A549 (cell line): Measurements from ENCODE around the gene ZNF445.

Source experiments
- FOSL2 ChIP-seq, 2 experiments: fragments of 450-650 bp in 1 of 2; fragments of >200 bp in 1 of 2; sonication (Bioruptor Twin) in 1 of 2; formaldehyde crosslinking; IDR thresholded peaks; 2 replicates each; pipeline versions ENCODE4 v1.5.0 to v1.6.1; 2016 to 2020; ENCODE audit warnings: mild to moderate bottlenecking in 1 of 2, moderate library complexity in 1 of 2
- NFE2L2 ChIP-seq: fragments of 150-350 bp; conservative IDR thresholded peaks from 2 replicates; pipeline ENCODE4 v1.6.1; 2014; ENCODE audit warnings: low read length
- NPAS2 ChIP-seq: fragments of 250-450 bp; sonication (Bioruptor Pico); IDR thresholded peaks from 2 replicates; pipeline ENCODE4 v1.8.0; 2022; ENCODE audit warnings: mild to moderate bottlenecking, moderate library complexity, borderline replicate concordance
- POLR2A ChIP-seq: IDR thresholded peaks from 2 replicates; pipeline ENCODE4 v1.6.1; 2012; ENCODE audit warnings: mild to moderate bottlenecking, low read length
- RAD21 ChIP-seq, 2 experiments: fragments of >200 bp in 1 of 2; sonication (Bioruptor Twin) in 1 of 2; formaldehyde crosslinking in 1 of 2; IDR thresholded peaks in 1 of 2; conservative IDR thresholded peaks in 1 of 2; 2 replicates in 1 of 2; 3 replicates in 1 of 2; pipeline ENCODE4 v1.6.1; 2012 to 2018; ENCODE audit warnings: inconsistent platforms in 1 of 2
- RFX5 ChIP-seq: fragments of 450-650 bp; IDR thresholded peaks from 2 replicates; pipeline ENCODE4 v1.7.1; 2014; ENCODE audit warnings: antibody characterized with exemption, mild to moderate bottlenecking, moderate library complexity
- ZFP36 ChIP-seq: fragments of 450-650 bp; IDR thresholded peaks from 2 replicates; pipeline ENCODE4 v1.6.1; 2014; ENCODE audit warnings: borderline replicate concordance; ENCODE audit not compliant: partially characterized antibody
- TF ChIP-seq, protein P1 (sequence below): fragments of 200-600 bp; sonication (generic); IDR thresholded peaks from 2 replicates; pipeline ENCODE4 v1.6.1; 2016; ENCODE audit warnings: antibody characterized with exemption, mild to moderate bottlenecking, moderate library complexity
- TF ChIP-seq, protein P2 (sequence below): fragments of >200 bp; sonication (Bioruptor Twin); formaldehyde crosslinking; IDR thresholded peaks from 3 replicates; pipeline ENCODE4 v1.6.1; 2016
- TF ChIP-seq, protein P3 (sequence below): fragments of >200 bp; sonication (Bioruptor Twin); formaldehyde crosslinking; IDR thresholded peaks from 3 replicates; pipeline ENCODE4 v1.5.1; 2016

DNA sequence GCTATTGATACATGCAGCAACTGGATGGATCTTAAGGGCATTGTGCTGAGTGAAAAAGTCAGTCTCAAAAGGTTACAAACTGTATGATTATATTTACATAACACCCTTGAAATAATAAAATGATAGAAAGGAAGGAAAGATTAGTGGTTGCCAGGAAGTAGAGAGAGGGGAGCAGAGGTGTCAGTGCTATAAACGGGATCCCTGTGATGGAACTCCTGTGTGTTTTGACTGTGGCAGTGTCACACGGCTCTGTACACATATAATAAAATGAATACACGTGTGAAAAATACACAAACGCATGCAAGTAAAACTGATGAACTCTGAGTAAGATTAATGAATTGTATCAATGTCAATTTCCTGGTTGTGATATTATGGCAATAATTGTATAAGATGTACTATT lies 78.6 kb downstream of the ZNF445 start:
- no peak for TF ChIP-seq NFE2L2
- TF ChIP-seq, protein P1, sequence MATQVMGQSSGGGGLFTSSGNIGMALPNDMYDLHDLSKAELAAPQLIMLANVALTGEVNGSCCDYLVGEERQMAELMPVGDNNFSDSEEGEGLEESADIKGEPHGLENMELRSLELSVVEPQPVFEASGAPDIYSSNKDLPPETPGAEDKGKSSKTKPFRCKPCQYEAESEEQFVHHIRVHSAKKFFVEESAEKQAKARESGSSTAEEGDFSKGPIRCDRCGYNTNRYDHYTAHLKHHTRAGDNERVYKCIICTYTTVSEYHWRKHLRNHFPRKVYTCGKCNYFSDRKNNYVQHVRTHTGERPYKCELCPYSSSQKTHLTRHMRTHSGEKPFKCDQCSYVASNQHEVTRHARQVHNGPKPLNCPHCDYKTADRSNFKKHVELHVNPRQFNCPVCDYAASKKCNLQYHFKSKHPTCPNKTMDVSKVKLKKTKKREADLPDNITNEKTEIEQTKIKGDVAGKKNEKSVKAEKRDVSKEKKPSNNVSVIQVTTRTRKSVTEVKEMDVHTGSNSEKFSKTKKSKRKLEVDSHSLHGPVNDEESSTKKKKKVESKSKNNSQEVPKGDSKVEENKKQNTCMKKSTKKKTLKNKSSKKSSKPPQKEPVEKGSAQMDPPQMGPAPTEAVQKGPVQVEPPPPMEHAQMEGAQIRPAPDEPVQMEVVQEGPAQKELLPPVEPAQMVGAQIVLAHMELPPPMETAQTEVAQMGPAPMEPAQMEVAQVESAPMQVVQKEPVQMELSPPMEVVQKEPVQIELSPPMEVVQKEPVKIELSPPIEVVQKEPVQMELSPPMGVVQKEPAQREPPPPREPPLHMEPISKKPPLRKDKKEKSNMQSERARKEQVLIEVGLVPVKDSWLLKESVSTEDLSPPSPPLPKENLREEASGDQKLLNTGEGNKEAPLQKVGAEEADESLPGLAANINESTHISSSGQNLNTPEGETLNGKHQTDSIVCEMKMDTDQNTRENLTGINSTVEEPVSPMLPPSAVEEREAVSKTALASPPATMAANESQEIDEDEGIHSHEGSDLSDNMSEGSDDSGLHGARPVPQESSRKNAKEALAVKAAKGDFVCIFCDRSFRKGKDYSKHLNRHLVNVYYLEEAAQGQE, result no peak
- TF ChIP-seq, protein P2, sequence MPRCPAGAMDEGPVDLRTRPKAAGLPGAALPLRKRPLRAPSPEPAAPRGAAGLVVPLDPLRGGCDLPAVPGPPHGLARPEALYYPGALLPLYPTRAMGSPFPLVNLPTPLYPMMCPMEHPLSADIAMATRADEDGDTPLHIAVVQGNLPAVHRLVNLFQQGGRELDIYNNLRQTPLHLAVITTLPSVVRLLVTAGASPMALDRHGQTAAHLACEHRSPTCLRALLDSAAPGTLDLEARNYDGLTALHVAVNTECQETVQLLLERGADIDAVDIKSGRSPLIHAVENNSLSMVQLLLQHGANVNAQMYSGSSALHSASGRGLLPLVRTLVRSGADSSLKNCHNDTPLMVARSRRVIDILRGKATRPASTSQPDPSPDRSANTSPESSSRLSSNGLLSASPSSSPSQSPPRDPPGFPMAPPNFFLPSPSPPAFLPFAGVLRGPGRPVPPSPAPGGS, result no peak
- TF ChIP-seq, protein P3, sequence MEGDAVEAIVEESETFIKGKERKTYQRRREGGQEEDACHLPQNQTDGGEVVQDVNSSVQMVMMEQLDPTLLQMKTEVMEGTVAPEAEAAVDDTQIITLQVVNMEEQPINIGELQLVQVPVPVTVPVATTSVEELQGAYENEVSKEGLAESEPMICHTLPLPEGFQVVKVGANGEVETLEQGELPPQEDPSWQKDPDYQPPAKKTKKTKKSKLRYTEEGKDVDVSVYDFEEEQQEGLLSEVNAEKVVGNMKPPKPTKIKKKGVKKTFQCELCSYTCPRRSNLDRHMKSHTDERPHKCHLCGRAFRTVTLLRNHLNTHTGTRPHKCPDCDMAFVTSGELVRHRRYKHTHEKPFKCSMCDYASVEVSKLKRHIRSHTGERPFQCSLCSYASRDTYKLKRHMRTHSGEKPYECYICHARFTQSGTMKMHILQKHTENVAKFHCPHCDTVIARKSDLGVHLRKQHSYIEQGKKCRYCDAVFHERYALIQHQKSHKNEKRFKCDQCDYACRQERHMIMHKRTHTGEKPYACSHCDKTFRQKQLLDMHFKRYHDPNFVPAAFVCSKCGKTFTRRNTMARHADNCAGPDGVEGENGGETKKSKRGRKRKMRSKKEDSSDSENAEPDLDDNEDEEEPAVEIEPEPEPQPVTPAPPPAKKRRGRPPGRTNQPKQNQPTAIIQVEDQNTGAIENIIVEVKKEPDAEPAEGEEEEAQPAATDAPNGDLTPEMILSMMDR, result no peak
- TF ChIP-seq NPAS2 (CRISPR knock-in tag), result no peak
- TF ChIP-seq FOSL2 (IDR thresholded peaks at IDR 0.05), result no peak
- TF ChIP-seq FOSL2 (CRISPR knock-in tag; IDR thresholded peaks at IDR 0.05), result no peak
- no peak for TF ChIP-seq RFX5
- no peak for TF ChIP-seq POLR2A
- no peak for TF ChIP-seq RAD21 (conservative IDR thresholded peaks at IDR 0.05 in 1 of 2, IDR thresholded peaks at IDR 0.05 in 1 of 2)
- no peak for TF ChIP-seq ZFP36
